AG04449 (cell line): ENCODE data around the gene HEATR5A.

Source experiments
- CTCF ChIA-PET: fragments of 350-600 bp; formaldehyde crosslinking; extraction: SDS; loops from one replicate; lab custom pipeline; 2021; ENCODE audit warnings: antibody characterized with exemption; lab: Yijun Ruan, JAX
- POLR2A ChIA-PET: fragments of 400-600, 350-600 bp; formaldehyde crosslinking; extraction: SDS; loops from one replicate; lab custom pipeline; 2020; ENCODE audit warnings: antibody characterized with exemption, inconsistent platforms; lab: Yijun Ruan, JAX
- DNase-seq: peaks from one replicate; pipeline ENCODE4 v3.0.0-alpha.2; 2010; ENCODE audit warnings: low read depth, low spot score
- H3K4me3 ChIP-seq: 2 replicates; pipeline ENCODE4 v1.5.1; 2011; ENCODE audit warnings: low read depth, mild to moderate bottlenecking, control low read depth, low read length
- TF ChIP-seq, protein P1 (sequence below): IDR thresholded peaks from one replicate; pipeline ENCODE4 v1.5.1; 2011; ENCODE audit warnings: mild to moderate bottlenecking, moderate library complexity, low read length, control low read depth, inconsistent platforms; ENCODE audit not compliant: insufficient read depth; ENCODE audit errors: missing control alignments

The HEATR5A gene

DNA sequence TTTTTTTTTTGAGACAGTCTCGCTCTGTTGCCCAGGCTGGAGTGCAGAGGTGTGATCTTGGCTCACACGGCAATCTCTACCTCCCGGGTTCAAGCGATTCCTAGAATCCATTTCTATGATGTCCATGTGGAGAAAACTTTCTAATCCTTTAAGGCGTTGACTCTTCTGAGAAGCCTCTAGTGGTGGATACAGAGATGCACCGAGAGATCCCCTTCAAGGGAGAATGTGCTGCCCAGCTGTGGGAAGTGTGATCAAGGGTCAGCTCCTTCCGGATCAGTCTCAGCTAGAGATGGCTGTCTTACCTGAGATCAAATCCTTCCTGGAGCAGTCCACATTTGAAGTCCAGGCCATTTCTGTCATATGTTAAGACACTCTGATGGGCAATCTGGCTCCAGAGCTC, 120.1 kb downstream of the HEATR5A start:
- CTCF ChIA-PET: interaction anchor here (0.6 kb wide), 1 partner anchor 93 kb away, joined by 3 read pairs; the partner anchor contains the start of gene HECTD1
- DNase-seq: no peak
- no peak overlapping the region for H3K4me3 ChIP-seq
- TF ChIP-seq, protein P1, sequence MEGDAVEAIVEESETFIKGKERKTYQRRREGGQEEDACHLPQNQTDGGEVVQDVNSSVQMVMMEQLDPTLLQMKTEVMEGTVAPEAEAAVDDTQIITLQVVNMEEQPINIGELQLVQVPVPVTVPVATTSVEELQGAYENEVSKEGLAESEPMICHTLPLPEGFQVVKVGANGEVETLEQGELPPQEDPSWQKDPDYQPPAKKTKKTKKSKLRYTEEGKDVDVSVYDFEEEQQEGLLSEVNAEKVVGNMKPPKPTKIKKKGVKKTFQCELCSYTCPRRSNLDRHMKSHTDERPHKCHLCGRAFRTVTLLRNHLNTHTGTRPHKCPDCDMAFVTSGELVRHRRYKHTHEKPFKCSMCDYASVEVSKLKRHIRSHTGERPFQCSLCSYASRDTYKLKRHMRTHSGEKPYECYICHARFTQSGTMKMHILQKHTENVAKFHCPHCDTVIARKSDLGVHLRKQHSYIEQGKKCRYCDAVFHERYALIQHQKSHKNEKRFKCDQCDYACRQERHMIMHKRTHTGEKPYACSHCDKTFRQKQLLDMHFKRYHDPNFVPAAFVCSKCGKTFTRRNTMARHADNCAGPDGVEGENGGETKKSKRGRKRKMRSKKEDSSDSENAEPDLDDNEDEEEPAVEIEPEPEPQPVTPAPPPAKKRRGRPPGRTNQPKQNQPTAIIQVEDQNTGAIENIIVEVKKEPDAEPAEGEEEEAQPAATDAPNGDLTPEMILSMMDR: peak; percentile 8
- POLR2A ChIA-PET: no interaction called here

DNA sequence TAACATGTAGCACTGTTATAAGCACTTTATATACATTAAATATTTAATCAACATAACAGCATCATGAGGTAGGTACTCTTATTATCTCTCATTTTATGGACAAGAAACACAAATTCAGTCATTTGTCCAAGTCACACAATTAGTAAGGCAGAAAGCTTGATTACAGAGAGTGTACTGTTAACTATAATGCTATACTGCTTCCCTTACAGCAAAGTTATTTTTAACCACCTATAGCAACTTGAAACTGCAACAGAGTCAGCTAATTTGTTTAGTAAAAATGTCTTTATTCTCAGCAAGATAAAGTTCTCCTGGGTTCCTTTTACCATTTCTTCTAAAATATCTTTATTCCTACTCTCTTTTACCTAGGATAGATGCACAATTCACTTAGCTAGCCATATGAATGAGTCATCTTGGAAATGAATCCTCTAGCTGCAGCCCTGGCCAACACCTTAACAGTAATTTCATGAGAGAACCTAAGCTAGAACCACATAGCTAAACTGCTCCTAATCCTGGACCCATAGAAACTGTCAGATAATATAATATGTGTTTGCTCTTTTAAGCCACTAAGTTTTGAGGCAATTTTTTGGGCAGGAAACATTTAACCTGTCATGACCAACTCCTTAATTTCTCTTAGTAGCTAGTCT, 122.5 kb downstream of the HEATR5A start:
- CTCF ChIA-PET: interaction anchor here (0.9 to 2.3 kb wide), 4 partner anchors 9 to 90 kb away, joined by 3 to 9 read pairs (median 4); partner anchors contain the start of gene HECTD1
- no peak overlapping the region for H3K4me3 ChIP-seq
- POLR2A ChIA-PET: no interaction called here
- DNase-seq: no peak
- TF ChIP-seq, protein P1: no peak

DNA sequence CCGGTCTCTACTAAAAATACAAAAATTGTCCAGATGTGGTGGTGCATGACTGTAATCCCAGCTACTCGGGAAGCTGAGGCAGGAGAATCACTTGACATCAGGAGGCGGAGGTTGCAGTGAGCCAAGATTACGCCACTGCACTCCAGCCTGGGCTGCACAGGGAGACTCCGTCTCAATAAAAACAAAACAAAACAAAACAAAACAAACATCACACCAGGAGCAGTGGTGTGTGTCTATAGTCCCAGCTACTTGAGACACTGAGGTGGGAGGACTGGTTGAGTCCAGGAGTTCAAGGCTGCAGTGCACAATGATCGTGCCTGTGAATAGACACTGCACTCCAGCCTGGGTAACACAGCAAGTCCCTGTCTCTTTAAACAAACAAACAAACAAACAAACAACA, 123.2 kb downstream of the HEATR5A start:
- TF ChIP-seq, protein P1: no peak
- CTCF ChIA-PET: interaction anchor here (1.3 to 2.3 kb wide), 2 partner anchors 16 to 89 kb away, joined by 4 to 9 read pairs; partner anchors contain the start of gene HECTD1
- no peak for DNase-seq
- POLR2A ChIA-PET: no interaction called here
- H3K4me3 ChIP-seq: no peak overlapping the region

DNA sequence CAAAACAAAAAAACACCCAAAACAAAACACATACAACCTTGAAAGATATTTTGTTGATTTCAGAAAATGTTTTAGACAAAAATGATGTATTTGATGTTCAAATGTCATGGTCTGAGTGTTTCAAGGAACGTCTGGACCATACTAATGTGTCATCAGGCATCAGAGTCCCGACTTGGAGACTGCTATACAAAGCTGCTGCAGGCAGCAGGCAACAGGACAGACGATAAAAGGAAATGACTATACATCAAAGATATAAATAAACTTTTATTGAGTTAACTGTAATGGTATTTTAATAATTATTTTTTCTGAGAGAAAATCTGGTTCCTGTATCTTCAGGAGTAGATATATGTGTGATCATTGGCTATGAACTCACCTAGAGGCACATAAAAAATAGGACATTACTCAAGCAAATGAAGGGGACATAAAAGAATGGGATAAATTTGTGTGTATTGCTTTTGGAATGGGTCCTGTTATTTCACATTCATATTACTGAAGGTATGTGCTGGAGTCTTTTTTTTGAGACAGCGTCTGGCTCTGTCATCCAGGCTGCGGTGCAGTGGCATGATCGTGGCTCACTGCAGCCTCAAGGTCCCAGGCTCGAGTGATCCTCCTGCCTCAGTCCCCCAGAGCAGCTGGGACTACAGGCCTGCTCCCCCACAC, 125.5 kb downstream of the HEATR5A start:
- CTCF ChIA-PET: no interaction called here

DNA sequence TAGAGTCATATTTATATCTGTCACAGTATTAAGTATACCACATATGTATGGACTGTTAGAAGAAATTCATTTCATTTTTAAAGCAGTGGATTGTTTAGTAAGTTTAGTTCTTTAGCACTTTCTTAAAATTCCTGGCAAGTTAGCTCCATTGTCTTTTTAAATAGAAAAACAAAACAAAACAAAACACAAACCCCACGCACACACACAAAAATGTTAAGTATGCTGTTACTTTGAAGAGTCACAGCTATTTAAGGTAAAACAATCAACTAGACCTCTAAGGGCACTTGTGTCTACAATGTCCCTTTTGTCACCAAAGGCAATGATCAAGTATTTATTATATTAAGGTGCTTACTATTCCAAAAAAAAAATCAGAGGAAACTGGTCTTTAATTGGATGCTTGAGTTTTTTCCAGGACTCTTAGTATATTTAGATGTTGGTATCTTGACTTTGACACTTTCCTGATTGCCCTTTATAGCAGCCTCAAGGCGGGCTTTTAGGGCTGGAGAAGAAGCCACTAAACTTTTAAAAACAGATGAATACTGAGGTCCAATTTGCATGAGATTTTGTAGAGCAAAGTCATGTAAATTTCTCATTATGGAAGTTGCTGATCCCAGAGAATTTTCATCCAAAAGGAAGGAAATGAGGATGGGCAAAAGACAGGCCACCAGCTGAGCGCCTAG, 127.3 kb downstream of the HEATR5A start:
- H3K4me3 ChIP-seq: no peak overlapping the region
- TF ChIP-seq, protein P1: no peak
- CTCF ChIA-PET: interaction anchor here (1.4 kb wide), 1 partner anchor 126 kb away, joined by 3 read pairs; no protein-coding TSS in a partner anchor
- no peak for DNase-seq
- POLR2A ChIA-PET: no interaction called here

More for the DNA sequence above, 125.5 kb downstream of the HEATR5A start:
- TF ChIP-seq, protein P1: no peak
- POLR2A ChIA-PET: interaction anchor here (0.6 kb wide), 1 partner anchor 674 kb away, joined by 3 read pairs; no protein-coding TSS in a partner anchor
- H3K4me3 ChIP-seq: no peak overlapping the region
- no peak for DNase-seq
